Stimulated activated CD4-positive, alpha-beta T cell treated with anti-CD3 and anti-CD28 coated beads, Interleukin-1b, Interleukin-23, amount 100 ng/mL, for 24 hours (primary cell): ENCODE results near the gene TUBB2B.
"Not testable (repeated sequence)": the region's sequence is repeated elsewhere in the genome, so short reads cannot be mapped to it uniquely, and the experiment has no call there.

Source experiments
- DNase-seq, 4 experiments: peaks; one replicate each; pipeline ENCODE4 v3.0.0-alpha.2; 2020; ENCODE audit warnings: low read depth in 4 of 4, low spot score in 1 of 4

Gene TUBB2B

DNA sequence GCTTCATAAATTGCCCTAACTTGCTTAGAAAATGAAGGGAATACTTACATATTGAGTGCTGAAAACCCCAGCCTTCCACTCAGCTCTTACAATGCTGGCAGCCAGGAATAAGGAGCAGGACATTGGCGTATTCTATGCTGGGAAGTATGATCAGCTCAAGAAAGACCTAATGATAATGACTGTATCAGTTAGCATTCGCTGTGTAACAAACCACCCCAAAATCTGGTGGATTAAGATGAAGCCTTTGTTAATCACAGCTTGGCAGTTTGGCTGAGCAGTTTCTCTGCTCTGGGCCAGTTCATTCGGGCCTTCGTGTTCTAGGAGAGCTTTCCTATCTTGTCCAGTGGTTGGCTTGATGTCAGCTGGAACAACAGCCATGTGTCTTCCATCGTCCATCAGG is 36.7 kb downstream of the TUBB2B start:
- DNase-seq = no peak

DNA sequence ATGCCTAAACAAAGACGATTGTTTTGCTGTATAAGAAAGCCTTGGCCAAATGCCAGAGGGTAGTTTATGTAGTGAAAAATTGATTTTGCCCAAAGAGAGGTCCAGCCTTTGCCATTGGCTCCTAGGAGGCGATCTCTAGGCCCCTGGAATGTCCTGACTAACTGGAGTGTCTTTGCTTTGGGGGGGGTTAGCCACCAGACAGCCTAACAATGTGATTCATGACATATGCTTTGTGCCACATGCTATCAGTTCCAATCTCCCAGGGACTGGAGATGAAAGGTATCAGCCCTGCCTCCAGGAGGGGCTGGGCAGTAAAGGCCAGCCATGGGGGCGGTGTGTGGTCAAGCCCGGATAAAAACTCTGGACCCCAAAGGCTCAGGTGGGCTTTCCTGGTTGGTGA is 37.4 kb downstream of the TUBB2B start:
- no peak for DNase-seq

DNA sequence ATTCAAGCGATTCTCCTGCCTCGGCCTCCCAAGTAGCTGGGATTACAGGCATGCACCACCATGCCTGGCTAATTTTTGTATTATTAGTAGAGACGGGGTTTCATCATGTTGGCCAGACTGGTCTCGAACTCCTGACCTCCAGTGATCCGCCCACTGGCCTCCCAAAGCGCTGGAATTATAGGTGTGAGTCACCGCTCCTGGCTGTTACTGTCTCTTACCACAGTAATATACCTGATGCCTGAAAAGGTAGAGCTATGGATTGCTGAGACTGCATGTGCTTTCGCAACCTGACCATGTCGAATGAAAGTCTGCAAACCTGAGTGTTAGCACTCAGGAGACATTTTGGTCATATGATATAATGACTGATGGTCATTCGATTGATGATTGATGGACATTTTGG is 38.3 kb downstream of the TUBB2B start:
- DNase-seq = not testable (repeated sequence)

DNA sequence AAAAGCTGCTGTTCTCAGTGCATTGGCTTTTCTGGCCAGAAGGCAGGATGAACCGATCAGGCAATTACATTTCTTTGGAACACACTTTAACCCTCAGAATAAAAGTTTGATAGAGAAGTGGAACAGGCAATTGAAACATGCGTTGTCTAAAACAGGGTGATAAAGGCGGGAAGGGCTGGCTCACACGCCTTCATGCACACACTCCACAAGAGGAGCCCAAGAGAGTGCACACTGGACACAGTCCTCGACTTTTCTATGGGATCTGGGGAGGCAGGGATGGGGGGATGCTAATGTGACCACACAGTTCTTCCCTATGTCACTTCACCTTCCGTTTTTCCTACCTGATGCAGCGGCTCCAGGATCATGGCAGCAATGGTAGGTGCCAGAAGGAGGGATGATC is 39.2 kb downstream of the TUBB2B start:
- no peak for DNase-seq

DNA sequence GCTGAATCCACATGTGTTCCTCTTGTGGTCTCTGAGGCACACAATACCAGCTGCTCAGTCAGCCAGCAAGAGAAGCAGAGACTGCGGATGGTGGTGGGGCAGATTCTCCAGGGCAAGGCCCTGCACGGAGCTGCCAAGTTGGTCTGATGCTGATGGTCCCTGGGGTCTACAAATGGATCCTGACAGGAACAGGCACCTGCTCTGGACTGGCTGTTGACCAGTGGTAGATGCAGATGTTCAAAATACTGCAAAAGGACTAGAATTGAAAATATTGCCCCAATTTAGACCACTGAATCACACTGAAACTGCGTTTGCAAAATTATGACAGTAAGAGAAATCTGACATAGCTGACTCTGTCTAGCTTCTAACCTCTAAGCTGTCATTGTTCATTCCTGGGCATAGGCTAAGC is 40.5 kb downstream of the TUBB2B start:
- DNase-seq = no peak

DNA sequence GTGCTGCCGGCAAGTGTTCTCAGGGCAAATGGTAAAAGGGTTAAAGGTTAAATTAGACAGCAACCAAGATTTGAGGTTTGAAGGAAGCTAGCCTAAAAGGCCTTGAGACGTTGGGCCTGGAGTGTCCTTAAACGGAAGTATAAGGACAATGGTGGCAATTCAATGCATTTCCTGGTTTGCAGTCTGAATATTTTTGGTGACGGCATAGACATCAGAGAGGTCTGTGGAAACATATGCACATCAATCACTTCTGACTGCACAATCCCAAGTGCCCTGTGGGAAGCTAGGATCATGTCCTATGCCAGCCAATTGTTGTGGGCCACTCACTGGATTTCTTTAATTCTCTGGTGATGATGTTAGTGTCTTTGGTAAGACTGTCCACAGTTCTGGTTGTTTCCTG is 44.4 kb downstream of the TUBB2B start:
- DNase-seq = no peak

DNA sequence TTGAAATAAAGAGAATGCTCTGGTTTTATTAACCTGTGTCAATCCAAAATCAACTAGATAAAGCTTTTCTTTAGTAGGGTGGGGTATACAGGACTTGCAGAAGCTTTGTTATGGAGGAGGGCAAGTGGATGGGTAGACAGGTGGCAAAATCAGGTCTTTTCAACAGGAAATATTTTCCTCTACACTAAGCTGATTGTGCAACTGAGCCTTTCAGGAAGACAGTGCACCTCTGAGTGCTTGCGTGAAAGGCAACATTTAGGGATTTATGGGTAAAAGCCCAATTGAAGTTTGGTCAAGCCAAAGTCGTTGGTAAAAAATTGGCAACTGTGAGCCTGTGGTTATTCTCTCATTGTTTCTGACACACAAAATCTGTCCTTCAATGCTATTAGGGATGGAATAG is 46.3 kb downstream of the TUBB2B start:
- no peak for DNase-seq

DNA sequence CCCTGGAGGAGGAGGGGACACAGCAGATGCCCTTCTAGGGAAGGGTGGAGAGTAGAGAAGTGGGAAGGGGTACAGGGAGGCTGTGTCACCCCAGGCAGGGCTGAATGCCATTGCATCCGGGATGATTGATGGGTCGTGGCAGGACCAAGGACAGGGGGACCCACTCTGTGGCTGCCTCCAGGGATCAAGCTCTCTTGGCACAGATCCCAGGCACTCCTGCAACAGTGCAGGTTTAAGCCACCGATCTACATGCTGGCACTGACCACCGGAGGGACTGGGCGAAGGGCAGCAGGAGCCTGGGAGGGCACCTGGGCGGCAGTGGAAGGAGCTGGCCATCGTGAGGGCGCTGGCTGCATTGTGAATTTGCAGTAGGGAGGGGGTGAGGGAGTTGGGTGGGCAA is 47.5 kb downstream of the TUBB2B start:
- not testable (repeated sequence) for DNase-seq

DNA sequence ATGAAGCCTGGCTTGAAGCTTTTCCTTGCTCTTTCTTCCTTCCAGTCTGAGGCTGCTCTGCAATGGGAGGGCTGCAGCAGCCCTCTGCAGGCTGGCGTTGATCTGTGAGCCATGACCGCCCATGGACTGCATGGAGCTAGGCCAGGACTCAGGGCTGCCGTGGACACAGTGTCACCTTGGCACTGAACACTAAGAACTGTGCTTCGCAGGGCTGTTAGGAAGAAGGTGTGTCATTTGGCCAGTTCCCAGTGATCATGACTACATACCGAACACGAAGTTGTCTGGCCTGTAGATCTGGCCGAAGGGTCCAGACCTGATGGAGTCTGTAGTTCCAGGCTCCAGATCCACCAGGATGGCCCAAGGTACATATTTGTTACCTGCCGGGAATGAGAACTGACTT is 48.8 kb downstream of the TUBB2B start:
- not testable (repeated sequence) for DNase-seq

DNA sequence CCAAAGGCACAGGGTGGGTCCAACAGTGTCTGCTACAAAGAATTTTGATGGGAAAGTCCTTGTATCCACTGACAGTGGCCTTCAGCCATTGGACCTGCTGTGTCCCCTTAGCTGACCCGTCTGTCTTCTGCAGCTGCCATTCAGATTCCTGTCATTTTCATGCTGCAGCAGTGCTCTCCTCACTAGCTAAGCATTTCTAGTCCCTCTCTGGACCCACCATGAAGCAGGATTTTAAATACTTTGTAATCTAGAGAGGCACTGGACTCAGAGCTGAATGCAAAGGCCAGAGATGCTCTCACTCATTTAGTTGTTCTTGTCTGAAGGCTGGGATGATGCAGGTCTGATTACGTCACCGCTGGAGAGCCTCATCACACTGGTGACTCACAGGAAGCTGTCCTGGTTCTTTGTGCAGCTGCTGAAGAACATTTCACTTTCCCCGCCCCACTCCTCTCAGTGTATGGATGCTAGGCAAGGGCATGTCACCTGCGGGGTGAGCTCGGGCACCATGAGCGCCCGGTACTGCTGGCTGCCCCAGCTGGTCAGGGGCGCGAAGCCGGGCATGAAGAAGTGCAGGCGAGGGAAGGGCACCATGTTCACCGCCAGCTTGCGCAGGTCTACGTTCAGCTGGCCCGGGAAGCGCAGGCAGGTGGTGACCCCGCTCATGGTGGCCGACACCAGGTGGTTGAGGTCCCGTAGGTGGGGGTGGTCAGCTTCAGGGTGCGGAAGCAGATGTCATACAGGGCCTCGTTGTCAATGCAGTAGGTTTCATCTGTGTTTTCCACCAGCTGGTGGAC is 50.7 kb downstream of the TUBB2B start:
- DNase-seq = no peak

DNA sequence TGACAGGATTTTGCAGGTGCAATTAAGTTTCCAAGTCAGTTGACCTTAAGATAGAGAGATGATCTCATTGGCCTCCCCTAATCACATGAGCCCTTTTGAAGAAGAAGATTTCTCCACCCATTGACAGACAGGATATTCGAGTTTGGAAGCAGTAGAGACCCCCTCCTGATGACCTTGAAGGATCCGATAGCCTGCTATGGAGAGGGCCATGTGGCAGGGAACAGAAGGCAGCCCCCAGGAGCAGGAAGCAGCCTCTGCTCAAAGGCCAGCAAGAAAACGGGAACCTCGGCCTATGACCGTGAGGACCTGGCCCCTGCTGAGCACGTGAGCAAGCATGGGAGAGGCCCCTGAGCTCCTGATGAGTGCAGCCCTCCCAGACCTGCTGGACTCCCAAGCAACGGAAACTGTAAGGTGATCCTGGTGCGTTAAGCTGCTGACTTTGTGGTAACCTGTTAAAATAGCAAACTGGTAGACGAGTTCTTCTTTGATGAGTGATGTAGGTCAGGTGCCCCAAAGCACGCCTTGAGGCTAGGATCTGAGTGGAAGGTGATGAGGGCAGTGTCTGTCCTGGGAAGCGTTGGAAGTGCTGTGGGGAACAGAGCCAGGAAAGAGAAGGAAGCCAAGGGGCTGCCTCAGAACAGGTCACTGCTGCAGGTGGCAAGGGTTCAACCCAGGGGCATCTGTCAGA is 51.6 kb downstream of the TUBB2B start:
- DNase-seq = no peak
